Heart right ventricle (tissue), 16 donors: Measurements from ENCODE around the gene SEMA5A. TPM values are rescaled to one million over a fixed set of nuclear protein-coding genes. Genes with fewer than 3 reads are reported as not detected.

ENCODE experiments used
- ATAC-seq, 8 donors: fragments of 200-7000 bp; cut with Tn5 transposase; one replicate each; pipeline ENCODE4 v1.9.1; 2020; ENCODE audit warnings: mild to moderate bottlenecking in 8 of 8, moderate library complexity in 8 of 8, moderate number of reproducible peaks in 1 of 8
- DNase-seq, 2 donors: peaks; one replicate each; pipeline ENCODE4 v3.0.0-alpha.2; 2020
- H3K27ac ChIP-seq, 10 donors: fragments of 200-600 bp; sonication (generic) in 2 of 10; one replicate each; pipeline versions ENCODE4 v1.5.0 to v1.8.0; 2020 to 2022; ENCODE audit warnings: mild to moderate bottlenecking in 3 of 10
- H3K27me3 ChIP-seq, 7 donors: fragments of 200-600 bp; one replicate each; pipeline ENCODE4 v1.8.0; 2021 to 2022; ENCODE audit warnings: mild to moderate bottlenecking in 2 of 7
- H3K36me3 ChIP-seq, 9 donors: fragments of 200-600 bp; sonication (generic) in 1 of 9; one replicate each; pipeline versions ENCODE4 v1.5.0 to v1.8.0; 2020 to 2022; ENCODE audit warnings: mild to moderate bottlenecking in 2 of 9
- H3K4me1 ChIP-seq, 9 donors: fragments of 200-600 bp; sonication (generic) in 1 of 9; one replicate each; pipeline versions ENCODE4 v1.5.0 to v1.8.0; 2020 to 2022; ENCODE audit warnings: mild to moderate bottlenecking in 4 of 9
- H3K4me3 ChIP-seq, 10 donors: fragments of 200-600 bp; sonication (generic) in 2 of 10; one replicate each; pipeline versions ENCODE4 v1.5.0 to v1.8.0; 2020 to 2022; ENCODE audit warnings: mild to moderate bottlenecking in 7 of 10, moderate library complexity in 2 of 10
- H3K9me3 ChIP-seq, 11 donors: fragments of 200-600 bp in 10 of 11; sonication (generic) in 2 of 11; one replicate each; pipeline versions ENCODE4 v1.5.0 to v1.8.0; 2013 to 2022; ENCODE audit warnings: mild to moderate bottlenecking in 2 of 11, control low read depth in 1 of 11, moderate library complexity in 1 of 11
- WGBS, 2 donors: extraction: QIAGEN DNeasy Blood & Tissue Kit; methylation state at CpG; one replicate each; pipeline ENCODE4 v1.1.7; 2013; ENCODE audit warnings: inconsistent platforms in 1 of 2; 5-methylcytosine and 5-hydroxymethylcytosine counted together
- intact Hi-C, 10 donors: fragments of 100-400 bp; cut with DNase I; formaldehyde crosslinking; loops; one replicate each; pipeline versions ENCODE4 v1.11.1 to v1.14.2; 2022
- polyA plus RNA-seq, 2 donors: library from polyadenylated mRNA; stranded (reverse); fragments of 200-250 nt; gene quantifications; one replicate each; pipeline ENCODE4 v1.2.3, GENCODE V29; 2013
- total RNA-seq, 10 donors: library from RNA; stranded (reverse); fragmentation: NEBNext Ultra II Directional in 3 of 10; extraction: Animal tissue kit (Norgen Biotek cat#: 25700) in 3 of 10; gene quantifications; one replicate each; pipeline versions ENCODE4 v1.2.1 to v1.2.4, GENCODE V29; 2021 to 2023
- TF ChIP-seq, protein P1 (sequence below), 9 donors: fragments of 200-600 bp; sonication (generic) in 2 of 9; IDR thresholded peaks; one replicate each; pipeline versions ENCODE4 v1.5.0 to v1.8.0; 2021 to 2022; ENCODE audit warnings: antibody characterized with exemption in 9 of 9, mild to moderate bottlenecking in 5 of 9, moderate library complexity in 1 of 9
- donor health status: Arrhythmogenic right ventricular cardiomyopathy.
- donor health status: ischemic (EF 13 %, LVEDD 7.1; RV severe dilation, severe dysfunction).
- donor health status: healthy with polysubstance abuse.
- donor health status: DM: no; HTN: yes; CAD: no.
- donor health status: DM: no; HTN: no; CAD: no.
- donor health status: ischemic (EF 25% LVEDD 6.9; RV normal size, moderate dysfunction).
- donor health status: ischemic (EF 25% LVEDD 5.7; RV mildly dilated, moderate dysfunction).
- donor health status: healthy.
- donor health status: DM: yes; HTN: yes; CAD: no.
- donor health status: Ischemic cardiomyopathy.
- donor health status: ischemic (EF 35%, LVEDD 5.7; RV mildly dilated, moderate dysfunction).
- donor health status: nonischemic (EF 11% LVEDD 7.7; RV severe dilation, severe dysfunction).
- donor health status: DM: yes; HTN: yes; CAD: no.
- donor health status: PGD.
- donor health status: ischemic (EF 29% LVEDD 5.4; RV normal size, mild dysfunction).
- donor health status: nonischemic (EF 23%, LVEDD 6.1; RV moderate dilation, normal function).

Gene SEMA5A
- total and polyA plus RNA-seq, 12 donors, result 1.9 to 71.5 (median 48.0) TPM

DNA sequence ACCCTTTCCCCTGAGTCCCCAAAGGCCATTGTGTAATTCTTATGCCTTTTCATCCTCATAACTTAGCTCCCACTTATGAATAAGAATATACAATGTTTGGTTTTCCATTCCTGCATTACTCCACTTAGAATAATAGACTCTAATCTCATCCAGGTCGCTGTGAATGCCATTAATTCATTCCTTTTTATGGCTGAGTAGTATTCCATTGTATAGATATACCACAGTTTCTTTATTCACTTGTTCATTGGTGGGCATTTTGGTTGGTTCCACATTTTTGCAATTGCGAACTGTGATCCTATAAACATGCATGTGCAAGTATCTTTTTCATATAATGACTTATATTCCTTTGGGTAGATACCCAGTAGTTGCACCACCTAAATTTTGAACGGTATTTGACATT, 101.5 kb downstream of the SEMA5A start:
- peaks cover 0 to 15% (median 0%) of the 10 kb centered on the region in 11 donors for H3K9me3 ChIP-seq
- no peak for ATAC-seq
- H3K36me3 ChIP-seq, result no peaks in the 10 kb centered on the region
- no peak overlapping the region for H3K4me3 ChIP-seq
- H3K27ac ChIP-seq, result no peak overlapping the region
- DNase-seq, result no peak
- TF ChIP-seq, protein P1, sequence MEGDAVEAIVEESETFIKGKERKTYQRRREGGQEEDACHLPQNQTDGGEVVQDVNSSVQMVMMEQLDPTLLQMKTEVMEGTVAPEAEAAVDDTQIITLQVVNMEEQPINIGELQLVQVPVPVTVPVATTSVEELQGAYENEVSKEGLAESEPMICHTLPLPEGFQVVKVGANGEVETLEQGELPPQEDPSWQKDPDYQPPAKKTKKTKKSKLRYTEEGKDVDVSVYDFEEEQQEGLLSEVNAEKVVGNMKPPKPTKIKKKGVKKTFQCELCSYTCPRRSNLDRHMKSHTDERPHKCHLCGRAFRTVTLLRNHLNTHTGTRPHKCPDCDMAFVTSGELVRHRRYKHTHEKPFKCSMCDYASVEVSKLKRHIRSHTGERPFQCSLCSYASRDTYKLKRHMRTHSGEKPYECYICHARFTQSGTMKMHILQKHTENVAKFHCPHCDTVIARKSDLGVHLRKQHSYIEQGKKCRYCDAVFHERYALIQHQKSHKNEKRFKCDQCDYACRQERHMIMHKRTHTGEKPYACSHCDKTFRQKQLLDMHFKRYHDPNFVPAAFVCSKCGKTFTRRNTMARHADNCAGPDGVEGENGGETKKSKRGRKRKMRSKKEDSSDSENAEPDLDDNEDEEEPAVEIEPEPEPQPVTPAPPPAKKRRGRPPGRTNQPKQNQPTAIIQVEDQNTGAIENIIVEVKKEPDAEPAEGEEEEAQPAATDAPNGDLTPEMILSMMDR (IDR thresholded peaks at IDR 0.05), result no peak
- no peaks in the 10 kb centered on the region for H3K27me3 ChIP-seq
- H3K4me1 ChIP-seq, result peaks cover 0 to 42% (median 20%) of the 10 kb centered on the region in 9 donors
- WGBS, 2 donors, result 80 to 88% methylated on average over 3 of the region's 3 CpGs
- intact Hi-C loops, result no loop called here

DNA sequence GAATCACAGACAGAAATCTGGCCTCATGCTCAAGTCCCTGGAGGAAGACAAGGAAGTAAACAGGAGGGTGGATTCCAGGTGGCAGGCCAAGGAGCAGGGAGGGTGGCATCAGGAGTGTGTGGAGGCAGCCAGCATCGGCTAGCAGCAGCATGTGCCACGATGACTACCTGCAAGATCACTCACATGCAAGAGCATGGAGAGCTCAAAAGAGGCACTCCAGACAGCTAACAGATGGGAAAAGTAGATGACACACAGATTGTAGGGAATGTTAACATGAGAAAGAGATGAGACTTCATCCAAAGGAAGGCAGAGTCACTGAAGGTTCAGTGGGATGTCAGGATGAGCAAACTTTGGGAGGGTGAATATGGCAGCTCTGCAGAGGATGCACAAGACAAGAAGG, 104.3 kb downstream of the SEMA5A start:
- Histone ChIP-seq H3K36me3 (peaks cover 0 to 3% (median 0%) of the 10 kb centered on the region in 9 donors), H3K27me3 (no peaks in the 10 kb centered on the region), H3K4me3 (no peak overlapping the region), H3K27ac (no peak overlapping the region), H3K9me3 (peaks cover 0 to 15% (median 0%) of the 10 kb centered on the region in 11 donors), H3K4me1 (peaks cover 3 to 41% (median 20%) of the 10 kb centered on the region in 9 donors)
- intact Hi-C loops, result no loop called here
- ATAC-seq (no peak), DNase-seq (no peak)
- 88 to 96% methylated on average over 2 of the region's 2 CpGs for WGBS, 2 donors
- TF ChIP-seq, protein P1 (IDR thresholded peaks at IDR 0.05), result no peak

DNA sequence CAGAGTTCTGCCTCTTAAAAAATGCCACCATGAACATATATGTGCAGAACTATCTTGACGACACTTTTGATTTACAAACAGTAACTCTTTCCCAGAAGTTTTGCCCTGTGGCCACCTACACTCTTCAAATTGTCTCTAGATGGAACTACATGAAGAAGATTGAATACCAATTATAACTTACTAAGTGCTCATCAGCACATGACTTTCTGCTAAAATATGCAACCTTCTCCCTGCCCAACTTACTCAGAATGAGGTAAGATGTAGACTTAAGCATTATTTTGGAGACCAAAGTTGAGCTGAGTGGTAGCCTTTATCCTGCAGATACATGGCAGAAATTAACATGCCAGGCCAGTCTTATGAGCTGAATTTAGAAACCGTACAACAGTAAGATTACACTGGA, 105.4 kb downstream of the SEMA5A start:
- WGBS, 2 donors, result 70 to 74% methylated on average over 2 of the region's 2 CpGs
- H3K9me3 ChIP-seq, result peaks cover 0 to 15% (median 0%) of the 10 kb centered on the region in 11 donors
- H3K36me3 ChIP-seq, result peaks cover 0 to 14% (median 0%) of the 10 kb centered on the region in 9 donors
- H3K27ac ChIP-seq, result peak overlapping the region in 2 of 10 donors; percentile 35 to 44
- ATAC-seq (no peak), DNase-seq (no peak)
- peaks cover 0 to 35% (median 15%) of the 10 kb centered on the region in 9 donors for H3K4me1 ChIP-seq
- intact Hi-C loops, result no loop called here
- no peaks in the 10 kb centered on the region for H3K27me3 ChIP-seq
- no peak overlapping the region for H3K4me3 ChIP-seq
- TF ChIP-seq, protein P1 (IDR thresholded peaks at IDR 0.05), result no peak

DNA sequence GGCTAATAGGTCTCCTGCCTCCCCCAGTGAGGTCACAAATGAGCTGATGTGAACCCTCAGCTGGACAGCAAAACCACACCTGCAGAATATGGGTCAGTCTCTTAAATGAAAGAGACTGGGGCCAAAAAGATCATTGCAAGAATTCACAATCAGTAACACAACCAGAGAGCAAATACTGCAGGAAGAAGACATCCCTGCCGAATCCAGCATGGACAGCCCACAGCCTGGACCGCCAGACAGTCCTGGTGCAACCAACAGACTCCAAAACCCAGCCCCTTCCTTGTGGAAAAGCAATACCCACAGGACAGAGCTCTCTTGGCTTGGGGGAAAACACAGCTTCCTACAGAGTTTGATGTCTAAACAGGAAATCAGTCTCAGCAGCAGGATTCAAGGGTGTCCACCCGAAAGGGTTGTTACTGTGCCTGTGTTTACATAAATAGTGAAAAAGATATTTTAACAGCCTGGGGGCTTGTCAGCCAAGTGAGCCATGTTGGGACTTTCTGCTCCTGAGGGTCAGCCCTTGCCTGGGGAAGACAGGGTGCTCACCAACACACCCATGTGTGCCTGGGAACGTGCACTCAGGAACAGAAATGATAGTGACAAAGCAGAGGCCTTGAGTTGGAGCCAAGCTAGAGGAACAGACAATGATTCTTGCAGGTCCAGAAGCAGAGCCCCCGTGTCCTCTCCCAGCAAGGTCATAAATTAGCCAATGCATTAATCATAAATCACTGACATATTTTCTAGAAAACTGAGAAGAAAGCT, 106.2 kb downstream of the SEMA5A start:
- Histone ChIP-seq H3K27me3 (no peaks in the 10 kb centered on the region), H3K4me3 (no peak overlapping the region), H3K4me1 (peaks cover 0 to 35% (median 14%) of the 10 kb centered on the region in 9 donors), H3K9me3 (peaks cover 0 to 12% (median 0%) of the 10 kb centered on the region in 11 donors), H3K36me3 (peaks cover 0 to 17% (median 0%) of the 10 kb centered on the region in 9 donors), H3K27ac (peak overlapping the region in 3 of 10 donors; percentile 35 to 45 (median 44))
- peak in 6 of 8 donors; percentile 36 to 78 (median 53) for ATAC-seq
- WGBS, 2 donors, result 40 to 43% methylated on average over 5 of the region's 5 CpGs
- DNase-seq, result peak in 1 of 2 donors; percentile 14
- intact Hi-C loops, result loop anchor here in 1 of 10 donors (10.0 kb wide), 1 partner anchor 105 kb away; the partner anchor contains the start of gene SEMA5A
- TF ChIP-seq, protein P1 (IDR thresholded peaks at IDR 0.05), result no peak
